Measurements from ENCODE around the gene NPHP4. TPM values are rescaled to one million over a fixed set of nuclear protein-coding genes. Genes with fewer than 3 reads are reported as not detected.

Gene NPHP4
- total RNA-seq, 2 donors from 2014 or later, result 11.4 to 32.2 TPM

GRCh38 chr1:5887971-5888361 is 104.3 kb downstream of the NPHP4 start:
- WGBS, result 91% methylated on average over 15 of the region's 15 CpGs
- no peak for TF ChIP-seq POLR2A (IDR thresholded peaks at IDR 0.05)
- H3K27me3 ChIP-seq (replicated peaks; ENCODE audit: insufficient read depth), result no peaks in the 10 kb centered on the region
- no peak overlapping the region for H3K27ac ChIP-seq
- no peak overlapping the region for H3K4me3 ChIP-seq
- H3K4me1 ChIP-seq (replicated peaks), result no peaks in the 10 kb centered on the region
- DNase-seq (ENCODE audit: low spot score), result no peak
- intact Hi-C loops (cut with DNase I), result no loop called here
- no peaks in the 10 kb centered on the region for H3K9me3 ChIP-seq
- no peaks in the 10 kb centered on the region for H3K36me3 ChIP-seq

- intact Hi-C loops (cut with DNase I), result no loop called here
- H3K27me3 ChIP-seq (replicated peaks; ENCODE audit: insufficient read depth), result no peaks in the 10 kb centered on the region
- H3K36me3 ChIP-seq, result no peaks in the 10 kb centered on the region
- H3K4me3 ChIP-seq, result no peak overlapping the region
- no peak for TF ChIP-seq POLR2AphosphoS5 (IDR thresholded peaks at IDR 0.05)
- TF ChIP-seq CTCF (IDR thresholded peaks at IDR 0.05), result no peak
- TF ChIP-seq POLR2A (IDR thresholded peaks at IDR 0.05), result no peak
- no peaks in the 10 kb centered on the region for H3K9me3 ChIP-seq
- H3K4me1 ChIP-seq (replicated peaks), result no peaks in the 10 kb centered on the region
- no peak overlapping the region for H3K27ac ChIP-seq
- 96% methylated on average over 22 of the region's 23 CpGs for WGBS
- no peak for DNase-seq (ENCODE audit: low spot score)
These were observed 104.8 kb downstream of the NPHP4 start for GRCh38 chr1:5887349-5887970.

GRCh38 chr1:5886541-5887348 is 105.5 kb downstream of the NPHP4 start:
- H3K9me3 ChIP-seq, result no peaks in the 10 kb centered on the region
- H3K4me3 ChIP-seq, result no peak overlapping the region
- TF ChIP-seq POLR2A (IDR thresholded peaks at IDR 0.05) (no peak), CTCF (IDR thresholded peaks at IDR 0.05) (no peak), POLR2AphosphoS5 (IDR thresholded peaks at IDR 0.05) (no peak)
- no peak overlapping the region for H3K27ac ChIP-seq
- no peak for DNase-seq (ENCODE audit: low spot score)
- WGBS, result 91% methylated on average over 22 of the region's 25 CpGs
- no peaks in the 10 kb centered on the region for H3K27me3 ChIP-seq (replicated peaks; ENCODE audit: insufficient read depth)
- intact Hi-C loops (cut with DNase I), result no loop called here
- no peaks in the 10 kb centered on the region for H3K36me3 ChIP-seq
- no peaks in the 10 kb centered on the region for H3K4me1 ChIP-seq (replicated peaks)

- WGBS, result 79% methylated on average over 10 of the region's 10 CpGs
- DNase-seq (ENCODE audit: low spot score), result no peak
- Histone ChIP-seq H3K27ac (no peak overlapping the region), H3K36me3 (no peaks in the 10 kb centered on the region), H3K4me1 (replicated peaks) (no peaks in the 10 kb centered on the region), H3K27me3 (replicated peaks; ENCODE audit: insufficient read depth) (no peaks in the 10 kb centered on the region), H3K9me3 (no peaks in the 10 kb centered on the region), H3K4me3 (no peak overlapping the region)
- intact Hi-C loops (cut with DNase I), result no loop called here
- TF ChIP-seq CTCF (IDR thresholded peaks at IDR 0.05) (no peak), POLR2A (IDR thresholded peaks at IDR 0.05) (no peak), POLR2AphosphoS5 (IDR thresholded peaks at IDR 0.05) (no peak)
These were observed 106.1 kb downstream of the NPHP4 start for GRCh38 chr1:5886140-5886483.

GRCh38 chr1:5885471-5886139 is 106.6 kb downstream of the NPHP4 start:
- 94% methylated on average over 17 of the region's 18 CpGs for WGBS
- H3K9me3 ChIP-seq, result no peaks in the 10 kb centered on the region
- no peak for DNase-seq (ENCODE audit: low spot score)
- no peaks in the 10 kb centered on the region for H3K4me1 ChIP-seq (replicated peaks)
- intact Hi-C loops (cut with DNase I), result no loop called here
- no peak overlapping the region for H3K27ac ChIP-seq
- no peak for TF ChIP-seq POLR2AphosphoS5 (IDR thresholded peaks at IDR 0.05)
- no peak for TF ChIP-seq POLR2A (IDR thresholded peaks at IDR 0.05)
- TF ChIP-seq CTCF (IDR thresholded peaks at IDR 0.05), result no peak
- H3K4me3 ChIP-seq, result no peak overlapping the region
- no peaks in the 10 kb centered on the region for H3K36me3 ChIP-seq
- no peaks in the 10 kb centered on the region for H3K27me3 ChIP-seq (replicated peaks; ENCODE audit: insufficient read depth)
